ENCODE results near the gene HIC2. TPM values are rescaled to one million over a fixed set of nuclear protein-coding genes. Genes with fewer than 3 reads are reported as not detected.
A peak's percentile ranks its signal among the peaks of the same experiment; 100 is the strongest.
"Not testable (repeated sequence)": the region's sequence is repeated elsewhere in the genome, so short reads cannot be mapped to it uniquely, and the experiment has no call there.

HIC2 gene
- total RNA-seq, 1 donor from 2014 or later: 44.2 TPM

- TF ChIP-seq CTCF (conservative IDR thresholded peaks at IDR 0.05): no peak
- H3K4me3 Mint-ChIP-seq: no peak overlapping the region
- no peaks in the 10 kb centered on the region for H3K9me3 Mint-ChIP-seq
- no peaks in the 10 kb centered on the region for H3K27me3 Mint-ChIP-seq (ENCODE audit: low read depth)
- no peak overlapping the region for H3K27ac Mint-ChIP-seq (ENCODE audit: unreplicated experiment)
- H3K4me1 Mint-ChIP-seq: peaks cover 7% of the 10 kb centered on the region
- no peaks in the 10 kb centered on the region for H3K36me3 Mint-ChIP-seq (ENCODE audit: low read depth)
- peak; percentile 1 for DNase-seq (ENCODE audit: low read depth, low spot score)
These were observed 38.3 kb downstream of the HIC2 start for GRCh38 chr22:21455334-21456089.

- H3K4me3 Mint-ChIP-seq: peak overlapping the region; percentile 17
- H3K4me1 Mint-ChIP-seq: no peaks in the 10 kb centered on the region
- no peaks in the 10 kb centered on the region for H3K36me3 Mint-ChIP-seq (ENCODE audit: low read depth)
- no peaks in the 10 kb centered on the region for H3K9me3 Mint-ChIP-seq
- peak overlapping the region; percentile 52 for H3K27ac Mint-ChIP-seq (ENCODE audit: unreplicated experiment)
- DNase-seq (ENCODE audit: low read depth, low spot score): peak; percentile 0
- no peaks in the 10 kb centered on the region for H3K27me3 Mint-ChIP-seq (ENCODE audit: low read depth)
- no peak for TF ChIP-seq CTCF (conservative IDR thresholded peaks at IDR 0.05)
These were observed 40.0 kb downstream of the HIC2 start for GRCh38 chr22:21457023-21457787.

GRCh38 chr22:21462672-21463071, 45.5 kb downstream of the HIC2 start:
- not testable (repeated sequence) for H3K36me3 Mint-ChIP-seq (ENCODE audit: low read depth); DNase-seq (ENCODE audit: low read depth, low spot score); H3K27me3 Mint-ChIP-seq (ENCODE audit: low read depth); H3K4me3 Mint-ChIP-seq; H3K4me1 Mint-ChIP-seq; H3K27ac Mint-ChIP-seq (ENCODE audit: unreplicated experiment); H3K9me3 Mint-ChIP-seq

- Mint-ChIP-seq H3K4me3 (peak within 1 kb of the TSS; percentile 92), H3K27ac (ENCODE audit: unreplicated experiment) (peak within 1 kb of the TSS; percentile 91)
- DNase-seq (ENCODE audit: low read depth, low spot score); H3K36me3 Mint-ChIP-seq (ENCODE audit: low read depth); H3K9me3 Mint-ChIP-seq; H3K27me3 Mint-ChIP-seq (ENCODE audit: low read depth); H3K4me1 Mint-ChIP-seq: not testable (repeated sequence)
These were observed 50.4 kb downstream of the HIC2 start, which contains the start of gene TMEM191C for GRCh38 chr22:21467337-21468193. Gene TMEM191C, plus strand, starts transcription at chr22:21467387. Its CDS starts 73 bp downstream, at chr22:21467460.

- Mint-ChIP-seq H3K4me3 (peak overlapping the region; percentile 92), H3K27ac (ENCODE audit: unreplicated experiment) (peak overlapping the region; percentile 91)
- H3K36me3 Mint-ChIP-seq (ENCODE audit: low read depth); H3K27me3 Mint-ChIP-seq (ENCODE audit: low read depth); H3K9me3 Mint-ChIP-seq; H3K4me1 Mint-ChIP-seq: not testable (repeated sequence)
- DNase-seq (ENCODE audit: low read depth, low spot score): peak; percentile 68
These were observed 51.3 kb downstream of the HIC2 start for GRCh38 chr22:21468194-21469096.

- H3K4me1 Mint-ChIP-seq; H3K27ac Mint-ChIP-seq (ENCODE audit: unreplicated experiment); H3K4me3 Mint-ChIP-seq; DNase-seq (ENCODE audit: low read depth, low spot score); H3K27me3 Mint-ChIP-seq (ENCODE audit: low read depth); H3K9me3 Mint-ChIP-seq; H3K36me3 Mint-ChIP-seq (ENCODE audit: low read depth): not testable (repeated sequence)
These were observed 52.2 kb downstream of the HIC2 start for GRCh38 chr22:21469097-21469994.

- H3K36me3 Mint-ChIP-seq (ENCODE audit: low read depth); H3K9me3 Mint-ChIP-seq; H3K4me3 Mint-ChIP-seq; H3K27ac Mint-ChIP-seq (ENCODE audit: unreplicated experiment); H3K4me1 Mint-ChIP-seq; H3K27me3 Mint-ChIP-seq (ENCODE audit: low read depth); DNase-seq (ENCODE audit: low read depth, low spot score): not testable (repeated sequence)
These were observed 55.8 kb downstream of the HIC2 start for GRCh38 chr22:21472984-21473383.

GRCh38 chr22:21473664-21474063, 56.5 kb downstream of the HIC2 start:
- H3K27me3 Mint-ChIP-seq (ENCODE audit: low read depth): not testable (repeated sequence)

GRCh38 chr22:21484039-21484438, 66.9 kb downstream of the HIC2 start:
- not testable (repeated sequence) for H3K36me3 Mint-ChIP-seq (ENCODE audit: low read depth); H3K4me1 Mint-ChIP-seq; H3K27me3 Mint-ChIP-seq (ENCODE audit: low read depth); DNase-seq (ENCODE audit: low read depth, low spot score); H3K27ac Mint-ChIP-seq (ENCODE audit: unreplicated experiment); H3K9me3 Mint-ChIP-seq; H3K4me3 Mint-ChIP-seq

More at GRCh38 chr22:21473664-21474063, 56.5 kb downstream of the HIC2 start:
- not testable (repeated sequence) for H3K36me3 Mint-ChIP-seq (ENCODE audit: low read depth); H3K4me3 Mint-ChIP-seq; DNase-seq (ENCODE audit: low read depth, low spot score); H3K9me3 Mint-ChIP-seq; H3K4me1 Mint-ChIP-seq; H3K27ac Mint-ChIP-seq (ENCODE audit: unreplicated experiment)

Data from neural crest cell (in vitro differentiated cells).